HG03045 (cell line): ENCODE data around the gene C22orf31.

Experiments
- ATAC-seq: cut with Tn5 transposase; IDR thresholded peaks from one replicate; pipeline ENCODE4 v1.9.1; 2021; ENCODE audit warnings: mild to moderate bottlenecking, moderate library complexity; ENCODE audit not compliant: unreplicated experiment

Gene C22orf31

DNA sequence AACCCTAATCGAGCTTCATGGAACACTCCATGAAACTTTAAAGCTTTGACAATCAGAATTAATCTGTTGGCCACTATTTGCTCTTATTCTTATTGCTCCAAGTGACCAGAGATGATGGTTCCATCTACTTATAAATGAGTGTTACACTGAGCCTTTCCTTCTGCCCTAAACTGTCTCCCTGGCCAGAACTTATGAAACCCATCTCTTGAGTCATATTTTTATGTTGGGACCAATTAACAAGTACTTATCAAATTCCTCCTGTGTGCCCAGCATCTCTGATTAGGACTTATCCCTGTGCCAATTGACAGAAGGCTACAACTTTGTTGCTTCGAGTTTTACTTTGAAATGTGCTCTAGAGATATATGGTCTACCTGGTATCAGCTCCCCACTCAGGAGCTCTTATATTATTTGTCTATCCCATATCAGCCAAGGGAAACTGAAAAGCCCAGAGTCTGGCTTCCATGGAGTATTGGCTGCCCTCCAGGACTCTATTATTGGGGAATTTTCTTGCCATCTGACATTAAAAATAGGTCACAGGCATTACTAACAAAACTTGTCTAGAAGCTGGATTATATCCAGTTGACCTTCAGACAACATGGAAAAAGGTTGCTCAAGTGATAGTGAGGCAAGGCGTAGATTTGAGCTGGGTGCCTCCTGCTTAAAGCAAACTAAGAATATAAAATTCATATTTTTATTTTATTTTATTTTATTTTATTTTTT lies 20.0 kb upstream of the C22orf31 start:
- ATAC-seq: no peak

DNA sequence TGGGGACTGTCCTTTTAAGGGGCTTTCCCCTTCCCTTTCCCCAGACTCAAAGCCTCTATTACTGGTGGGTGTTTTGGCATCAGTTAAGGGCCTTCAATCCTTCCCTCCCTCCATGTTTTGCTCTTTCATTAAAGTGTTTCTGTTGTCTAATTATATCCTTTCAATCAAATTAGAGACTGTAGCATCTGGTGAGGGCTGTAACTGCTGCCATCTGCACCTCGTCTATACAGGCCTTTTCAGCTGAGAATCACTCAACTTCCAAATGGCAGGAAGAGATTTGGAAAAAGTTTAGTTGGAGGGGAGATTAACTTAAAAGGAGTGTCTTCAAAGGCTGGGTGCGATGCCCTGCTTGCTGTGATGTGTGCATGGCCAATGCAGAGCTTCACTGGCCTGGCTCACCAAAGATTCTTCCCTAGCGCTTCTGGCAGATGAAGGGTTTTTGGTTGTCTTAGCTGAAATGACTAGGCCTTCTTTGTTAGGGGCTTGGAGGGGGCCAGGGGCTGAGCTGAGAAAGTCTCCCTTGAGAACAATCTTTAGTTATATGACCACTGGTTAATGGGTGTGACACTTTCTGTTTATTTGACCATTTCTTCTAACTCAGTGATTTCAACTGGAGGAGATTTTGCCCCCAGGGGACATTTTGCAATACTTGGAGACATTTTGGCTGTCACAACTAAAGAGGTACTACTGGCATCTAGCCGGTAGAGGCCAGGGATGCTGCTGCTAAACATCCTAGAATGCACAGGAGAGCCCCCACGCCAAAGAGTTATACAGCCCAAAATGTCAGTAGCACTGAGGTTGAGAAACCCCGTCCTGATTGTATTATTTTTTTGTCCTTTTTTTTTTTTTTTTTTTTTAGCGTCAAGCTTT lies 18.7 kb upstream of the C22orf31 start:
- no peak for ATAC-seq

DNA sequence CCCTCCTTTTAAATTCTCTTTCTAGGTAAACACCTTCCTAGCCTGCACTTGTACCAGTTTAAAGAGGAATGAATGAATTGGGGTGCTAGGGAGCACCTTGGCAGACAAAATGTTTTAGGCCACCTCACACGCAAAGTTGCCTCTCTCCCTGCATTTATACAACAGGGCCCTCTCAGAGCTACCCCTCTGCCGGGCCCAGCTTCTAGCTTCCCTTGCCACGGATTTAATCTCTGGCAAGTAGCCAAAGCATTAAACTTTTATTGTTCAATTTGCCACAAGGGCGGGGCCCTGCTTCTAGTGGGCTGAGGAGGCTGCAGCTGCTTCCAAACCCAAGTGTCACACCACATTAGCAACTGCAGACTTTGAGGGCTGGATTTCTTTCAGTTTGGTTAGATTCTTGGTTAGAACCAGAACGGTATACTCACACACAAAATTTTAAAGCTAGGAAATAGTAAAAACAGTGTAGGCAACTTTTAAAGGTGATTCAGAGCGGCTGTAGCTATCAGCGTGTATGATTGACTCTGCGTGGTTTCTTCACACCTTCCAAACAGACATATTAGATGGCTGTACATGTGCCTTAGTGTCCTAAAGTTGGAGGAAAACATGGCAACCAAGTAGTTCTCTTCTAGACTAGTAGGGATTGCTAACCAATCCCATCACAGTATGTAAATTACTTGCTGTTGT lies 17.7 kb upstream of the C22orf31 start:
- no peak for ATAC-seq

DNA sequence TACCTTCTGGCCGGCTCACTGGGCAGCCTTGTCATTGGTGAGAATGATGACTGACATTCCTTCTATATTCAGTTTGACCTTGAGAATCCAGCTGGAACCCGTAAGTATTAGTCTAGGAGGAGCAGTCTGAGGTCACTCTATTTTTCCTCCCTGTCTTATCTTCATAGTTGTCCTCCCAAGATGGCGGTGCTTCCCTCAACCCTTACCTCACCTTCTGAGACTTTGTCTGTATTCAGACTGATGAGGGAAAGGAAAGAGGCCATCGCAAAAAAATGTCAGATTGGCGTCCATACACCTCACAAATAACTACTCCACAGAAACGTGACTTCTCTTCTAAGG lies 17.2 kb upstream of the C22orf31 start:
- no peak for ATAC-seq

DNA sequence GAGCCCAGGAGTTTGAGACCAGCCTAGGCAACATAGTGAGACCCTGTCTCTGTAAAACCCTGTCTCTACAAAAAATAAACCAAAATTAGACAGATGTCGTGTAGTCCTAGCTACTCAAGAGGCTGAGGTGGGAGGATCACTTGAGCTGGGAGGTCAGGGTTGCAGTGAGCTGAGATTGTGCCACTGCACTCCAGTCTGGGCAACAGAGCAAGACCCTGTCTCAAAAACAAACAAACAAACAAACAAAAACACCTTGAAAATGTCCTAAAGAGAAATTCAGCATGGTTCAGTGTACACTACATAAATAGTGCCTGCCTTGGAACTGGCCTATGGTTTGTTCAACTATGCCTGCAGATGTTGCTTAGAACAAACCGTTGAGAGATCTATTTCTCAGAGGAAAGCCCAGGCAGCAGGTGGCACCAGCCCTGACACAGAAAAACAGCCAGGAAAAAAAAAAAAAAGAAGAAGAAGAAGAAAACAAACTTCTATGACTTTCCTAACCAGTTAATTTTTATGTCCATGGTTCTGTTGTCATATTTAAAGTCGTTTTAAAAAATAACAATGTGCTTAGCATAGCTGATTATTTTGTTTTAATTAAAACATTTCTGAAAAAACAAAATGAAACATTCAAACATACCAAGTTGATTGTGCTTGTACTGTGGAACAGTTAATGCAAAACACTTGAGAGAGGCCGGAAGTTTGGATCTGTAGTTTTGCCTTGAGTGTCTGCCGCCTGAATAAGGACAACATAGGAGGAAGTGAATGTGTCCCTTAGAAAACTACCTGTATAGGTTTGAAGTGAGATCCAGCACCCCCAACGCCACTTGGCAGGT lies 16.6 kb upstream of the C22orf31 start:
- ATAC-seq: no peak

DNA sequence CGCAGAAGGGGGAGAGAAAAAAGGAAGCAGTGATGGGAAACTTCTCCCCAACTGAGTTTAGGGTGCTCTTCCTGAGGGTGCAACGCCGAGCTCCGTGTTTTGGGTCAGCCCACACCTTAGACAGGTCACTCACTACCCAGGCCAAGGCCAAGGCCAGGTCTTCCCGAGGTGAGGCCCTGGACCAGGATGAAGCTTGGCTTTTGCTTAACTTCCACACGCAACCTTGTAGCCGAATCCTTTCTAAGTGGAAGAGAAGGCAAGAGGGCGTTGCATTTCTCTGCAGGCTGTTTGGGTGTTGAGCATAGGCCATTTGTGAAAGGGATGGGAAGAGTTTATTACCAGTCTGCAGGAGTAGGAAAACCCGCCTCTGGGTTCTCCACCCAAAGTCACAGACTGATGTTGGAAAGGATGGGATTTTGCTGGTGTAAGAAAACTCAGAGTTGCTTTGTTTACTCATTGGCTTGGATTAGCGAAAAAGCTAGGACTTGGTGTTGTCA lies 12.7 kb upstream of the C22orf31 start:
- ATAC-seq: no peak

DNA sequence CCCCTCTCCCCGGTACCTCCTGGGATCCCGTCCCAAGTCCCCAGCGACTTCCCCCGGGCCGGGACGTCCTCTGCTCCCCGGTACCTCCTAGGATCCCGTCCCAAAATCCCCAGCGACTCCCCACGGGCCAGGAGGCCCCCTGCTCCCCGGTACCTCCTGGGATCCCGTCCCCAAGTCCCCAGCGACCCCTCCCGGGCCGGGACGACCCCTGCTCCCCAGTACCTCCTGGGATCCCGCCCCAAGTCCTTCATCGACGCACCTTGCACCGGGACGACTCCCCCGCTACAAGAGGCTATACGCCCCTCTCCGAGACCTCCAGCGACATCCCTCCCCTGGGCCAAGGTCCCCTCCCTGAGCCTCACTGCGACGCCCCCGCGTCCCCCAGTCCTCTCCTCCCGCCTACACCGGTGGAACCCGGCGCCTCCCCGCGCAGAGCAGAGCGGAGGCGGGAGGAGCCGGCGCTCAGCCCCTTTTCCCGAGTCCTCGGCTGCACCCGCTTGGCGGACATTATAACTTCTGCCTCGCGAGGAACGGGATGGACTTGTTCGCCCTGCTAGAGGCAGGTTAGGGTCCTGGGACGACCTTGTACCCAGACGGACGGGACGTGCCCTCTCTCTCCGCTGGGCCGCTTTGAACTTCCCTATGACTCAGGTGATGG lies 12.1 kb upstream of the C22orf31 start:
- ATAC-seq: no peak

DNA sequence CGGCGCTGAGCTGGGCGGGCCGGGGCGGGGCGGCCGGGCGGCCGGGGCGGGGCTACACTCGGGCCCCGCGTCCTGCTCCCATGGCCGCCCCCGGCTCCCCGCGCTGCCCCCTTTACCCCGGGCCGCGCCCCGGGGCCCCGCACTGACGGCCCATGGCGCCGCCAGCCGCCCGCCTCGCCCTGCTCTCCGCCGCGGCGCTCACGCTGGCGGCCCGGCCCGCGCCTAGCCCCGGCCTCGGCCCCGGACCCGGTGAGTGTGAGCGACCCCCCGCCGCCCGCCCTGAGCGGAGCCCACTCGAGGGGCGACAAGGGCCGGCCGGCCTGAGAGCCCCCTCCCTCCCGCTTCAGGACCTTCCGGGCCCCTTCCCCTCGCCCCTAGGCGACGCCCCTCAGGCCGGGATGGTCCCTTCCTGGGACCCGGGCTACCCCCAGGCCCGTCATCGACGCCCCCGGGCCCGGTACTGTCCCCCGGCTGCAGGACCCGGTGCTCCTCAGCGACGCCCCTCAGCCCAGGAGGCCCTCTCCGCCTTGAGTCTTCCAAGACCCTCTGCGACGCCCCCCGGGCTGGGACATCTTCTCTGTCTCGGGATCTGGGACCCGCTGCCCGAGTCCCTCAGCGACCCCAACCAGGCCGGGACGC lies 11.5 kb upstream of the C22orf31 start, which contains the start of gene KREMEN1:
Gene KREMEN1, plus strand, starts transcription at position 57 of the 639 bp plus-strand sequence. Its CDS starts 96 bp downstream, at position 153.
- ATAC-seq: no peak

DNA sequence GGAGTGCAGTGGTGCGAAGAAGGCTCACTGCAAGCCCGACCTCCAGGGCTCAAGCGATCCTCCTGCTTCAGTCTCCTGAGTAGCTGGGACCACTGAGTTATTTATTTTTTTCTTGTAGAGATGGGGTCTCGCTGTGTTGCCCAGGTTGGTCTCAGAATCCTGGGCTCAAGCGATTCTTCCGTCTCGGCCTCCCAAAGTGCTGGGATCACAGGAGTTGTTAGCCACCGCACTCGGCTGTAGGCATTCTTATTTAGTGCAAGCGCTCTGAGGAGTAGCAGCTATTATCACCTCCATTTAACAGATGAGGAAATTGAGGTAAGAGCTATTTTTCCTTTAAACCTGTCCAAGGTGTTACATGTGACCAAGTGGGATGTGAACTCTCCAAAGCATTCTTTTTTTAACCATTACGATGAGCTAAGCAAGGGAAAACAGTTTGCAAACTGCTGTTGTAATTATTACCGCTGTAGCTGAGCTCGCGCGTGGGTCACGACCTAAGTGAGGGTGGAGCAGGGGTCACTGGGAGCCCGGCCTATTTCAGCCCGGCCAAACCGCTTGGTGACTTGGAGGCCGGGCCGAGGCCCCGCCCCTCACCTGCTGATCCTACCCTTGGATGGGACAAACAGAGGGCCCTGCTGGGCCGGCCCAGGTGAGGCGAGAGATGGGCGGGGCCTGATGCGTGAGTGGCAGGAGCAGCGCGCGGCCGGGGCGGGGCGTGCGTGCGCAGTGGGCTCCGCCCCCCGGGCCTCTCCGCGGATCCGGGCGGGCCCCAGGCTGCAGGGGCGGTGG lies 10.8 kb upstream of the C22orf31 start:
- peak; percentile 78 for ATAC-seq

DNA sequence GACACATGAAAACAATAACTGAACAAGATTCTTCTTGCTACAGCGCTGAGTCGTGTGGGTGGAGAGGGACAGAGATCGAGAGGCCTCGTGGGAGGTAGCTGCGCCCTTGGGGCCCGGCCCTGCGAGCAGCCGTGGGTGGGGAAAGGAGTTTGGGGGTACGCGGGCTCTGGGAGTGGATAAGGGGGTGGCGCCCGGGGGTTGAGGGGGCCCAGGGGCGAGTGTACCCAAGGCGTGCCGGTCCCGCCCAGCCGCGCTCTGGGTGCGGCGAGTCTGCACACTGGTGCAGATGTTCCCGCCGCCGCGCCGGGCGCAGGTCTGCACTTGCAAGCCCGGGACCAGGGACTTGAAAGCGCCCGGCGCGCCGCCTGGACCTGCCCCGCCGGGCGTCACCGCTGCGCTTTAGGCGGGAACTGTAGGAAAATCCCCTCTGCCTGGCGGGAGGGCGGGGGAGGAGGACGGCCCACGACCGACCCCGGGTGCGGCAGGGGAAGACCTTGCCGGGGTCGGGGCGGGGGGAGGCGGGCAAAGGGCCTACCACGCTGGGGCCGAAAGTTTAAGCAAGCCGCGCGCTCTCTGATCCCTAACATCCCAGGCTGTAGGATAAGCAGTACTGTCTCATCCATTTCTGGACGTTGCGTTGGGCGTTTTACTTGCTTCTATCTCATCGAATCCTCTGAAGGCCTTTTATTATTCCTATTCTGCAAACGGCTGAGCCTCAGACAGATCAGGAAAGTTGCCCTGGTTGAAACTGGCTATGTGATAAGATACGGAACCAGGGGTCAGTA lies 9.8 kb upstream of the C22orf31 start:
- ATAC-seq: no peak

DNA sequence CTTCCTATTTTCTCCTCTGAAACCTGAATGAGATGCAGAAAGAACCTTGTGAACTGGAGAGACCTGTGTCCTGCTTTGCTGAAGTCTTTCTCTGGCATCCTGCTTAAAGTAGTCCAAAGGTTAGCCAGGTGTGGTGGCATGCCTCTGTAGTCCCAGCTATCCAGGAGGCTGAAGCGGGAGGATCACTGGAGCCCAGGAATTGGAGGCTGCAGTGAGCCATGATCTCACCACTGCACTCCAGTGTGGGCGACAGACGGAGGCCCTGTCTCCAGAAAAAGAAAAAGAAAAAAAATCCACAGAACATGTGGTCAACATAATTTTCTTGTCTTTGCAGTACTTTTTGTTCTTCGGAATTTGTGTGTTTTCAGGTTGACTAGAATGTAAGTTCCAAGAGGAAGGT lies 8.9 kb upstream of the C22orf31 start:
- no peak for ATAC-seq

DNA sequence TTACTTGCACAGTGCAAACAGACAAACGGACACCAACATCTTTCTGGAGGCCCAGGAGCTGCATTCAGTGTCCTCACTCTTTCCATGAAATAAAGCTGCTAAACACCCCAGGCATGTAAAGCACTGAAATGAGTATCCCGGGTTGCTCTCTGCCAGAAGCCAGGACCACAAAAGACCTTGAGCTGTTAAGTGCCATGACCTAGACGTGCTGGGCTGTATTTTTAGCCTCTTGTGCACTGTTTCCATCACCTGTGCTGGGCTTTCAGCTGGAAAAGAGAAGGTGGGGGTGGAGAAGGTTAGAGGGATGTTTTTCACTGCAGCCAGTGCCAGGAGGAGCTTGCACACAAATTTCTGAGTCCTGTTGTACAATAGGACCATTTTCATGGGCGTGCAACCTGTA lies 7.8 kb upstream of the C22orf31 start:
- no peak for ATAC-seq

DNA sequence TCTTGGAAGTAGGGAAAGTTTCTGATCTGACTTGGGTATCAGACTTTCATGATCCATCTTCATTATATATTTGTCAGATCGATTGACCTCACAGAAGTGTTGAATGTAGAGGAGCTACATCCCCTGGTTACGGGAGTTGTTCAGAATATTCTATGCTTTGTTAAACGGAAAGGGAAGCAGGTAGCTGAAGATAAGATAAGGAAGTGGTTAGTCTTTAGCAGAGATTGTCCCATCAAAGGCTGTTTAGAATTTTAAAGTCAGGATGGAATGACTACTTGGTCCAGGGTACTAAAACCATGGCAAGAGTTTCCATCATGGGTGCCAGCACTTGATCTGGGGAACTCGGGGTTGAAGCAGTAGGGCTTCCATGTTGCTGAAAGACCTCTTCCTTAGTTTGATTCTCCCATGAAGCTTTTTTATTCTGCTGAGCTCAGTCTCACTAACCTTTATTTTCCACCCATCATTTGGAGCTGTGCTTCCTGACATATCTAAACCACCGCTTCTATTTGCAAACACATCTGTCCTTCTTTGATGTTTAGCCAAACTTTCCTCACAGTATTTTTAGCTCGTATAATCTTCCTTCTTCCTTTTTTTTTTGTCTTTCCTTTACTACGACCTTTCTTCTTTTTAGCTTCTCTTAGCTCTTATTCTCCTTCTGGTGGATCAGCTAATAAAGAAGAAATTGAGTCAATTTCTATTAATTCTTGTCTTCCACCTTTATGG lies 4.0 kb upstream of the C22orf31 start:
- no peak for ATAC-seq

DNA sequence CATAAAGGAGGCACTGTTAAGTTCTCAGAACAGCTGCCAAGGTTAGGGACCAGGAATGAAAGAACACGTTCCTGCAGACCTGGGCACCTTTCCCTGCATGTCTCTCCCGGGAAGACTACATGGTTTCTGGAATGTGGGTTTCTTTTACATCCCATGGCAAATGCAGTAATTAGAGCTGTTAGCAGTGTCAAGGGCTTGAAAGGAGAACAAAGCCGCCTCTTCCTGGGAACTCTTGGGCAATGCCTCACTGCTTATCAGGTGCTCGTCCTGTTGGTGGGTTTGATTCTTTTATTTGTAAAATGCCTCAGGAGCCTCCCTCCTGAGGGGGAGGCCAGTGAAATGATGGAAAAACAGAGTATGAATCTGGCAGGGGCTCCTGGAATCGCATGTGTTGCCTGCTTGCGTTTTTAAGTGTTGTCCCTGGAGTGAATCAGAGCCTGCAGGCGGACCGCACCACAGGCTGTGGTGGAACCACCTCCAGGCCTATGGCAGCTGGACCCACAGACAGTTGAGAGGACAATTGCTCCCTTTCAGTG lies 723 bp upstream of the C22orf31 start:
- ATAC-seq: no peak

DNA sequence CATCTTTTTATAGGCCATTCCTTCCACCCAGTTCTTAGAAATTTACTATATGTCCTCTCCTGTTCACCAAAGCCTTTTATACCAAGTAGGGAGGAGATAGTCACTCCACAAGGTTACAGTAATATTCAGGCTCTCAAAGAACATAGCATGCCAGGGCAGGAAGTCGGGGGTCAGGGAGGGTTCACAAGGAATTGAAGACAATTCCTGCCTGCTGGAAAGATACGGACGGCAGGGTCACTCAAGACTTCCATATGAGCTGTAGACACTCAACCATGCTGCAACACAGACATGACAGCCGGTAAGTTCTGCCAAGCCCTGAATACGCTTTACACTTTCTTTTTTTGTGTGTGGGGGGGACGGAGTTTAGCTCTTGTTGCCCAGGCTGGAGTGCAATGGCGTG lies 700 bp downstream of the C22orf31 start:
- no peak for ATAC-seq

DNA sequence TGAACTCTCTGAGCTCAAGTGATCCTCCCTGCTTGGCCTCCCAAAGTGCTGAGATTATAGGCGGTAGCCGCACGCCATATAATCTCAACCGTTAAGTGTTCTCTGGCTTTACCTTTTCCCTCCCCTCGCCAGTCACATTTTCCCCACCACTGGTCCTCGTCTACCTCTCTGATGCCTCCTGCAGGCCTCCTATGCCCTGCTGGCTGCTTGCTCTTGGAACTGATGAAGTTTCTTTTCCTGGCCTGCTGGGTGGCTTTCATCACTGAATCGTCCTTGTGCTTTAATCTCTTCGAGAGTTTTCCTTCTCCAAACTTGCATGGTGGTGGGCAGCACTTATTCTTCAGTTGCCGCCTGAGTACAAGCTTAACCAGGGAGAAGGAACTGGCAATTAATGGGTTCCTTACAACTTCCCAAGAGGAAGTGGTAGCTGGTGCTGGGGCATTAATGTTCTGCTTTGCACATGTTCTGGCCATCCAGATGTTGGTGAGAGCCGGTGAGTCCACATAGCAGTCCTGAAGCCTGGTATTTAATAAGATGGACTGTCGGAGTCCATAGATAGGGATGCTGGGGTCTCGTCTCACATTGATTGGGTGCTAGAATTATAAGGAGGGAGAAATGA lies 1.3 kb downstream of the C22orf31 start:
- ATAC-seq: no peak

DNA sequence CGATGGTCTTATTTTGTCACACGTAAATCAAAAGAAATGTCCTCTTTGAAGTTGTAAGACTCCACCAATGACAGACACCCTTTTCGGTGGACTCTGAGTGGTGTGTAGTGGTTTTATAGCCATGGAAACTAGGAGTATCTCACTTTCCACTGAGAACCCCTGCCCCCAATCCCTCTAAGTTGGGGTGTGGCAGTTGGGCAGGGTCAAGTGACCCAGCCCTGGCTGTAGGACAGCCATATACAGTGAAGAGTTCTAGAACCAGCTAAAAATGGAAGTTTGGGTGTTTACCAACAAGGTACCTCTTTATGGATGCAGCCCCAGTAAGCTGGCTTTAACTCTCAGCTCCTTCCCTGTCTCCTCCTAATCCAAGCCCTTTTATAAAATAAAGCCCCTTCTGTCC lies 5.2 kb downstream of the C22orf31 start:
- ATAC-seq: no peak
